K562 (cell line): ENCODE results near the gene EIF5. TPM values are rescaled to one million over a fixed set of nuclear protein-coding genes. Genes with fewer than 3 reads are reported as not detected.

Experiments used
- ARID1B ChIP-seq: fragments of 450-650 bp; IDR thresholded peaks from 2 replicates; pipeline ENCODE4 v1.6.1; 2016; ENCODE audit warnings: antibody characterized with exemption, mild to moderate bottlenecking, inconsistent platforms
- ATF7 ChIP-seq: fragments of 450-650 bp; IDR thresholded peaks from 2 replicates; pipeline ENCODE4 v1.7.1; 2014; ENCODE audit warnings: mild to moderate bottlenecking, moderate library complexity
- CTBP1 ChIP-seq: fragments of 450-650 bp; IDR thresholded peaks from 2 replicates; pipeline ENCODE4 v1.6.1; 2016; ENCODE audit warnings: borderline replicate concordance
- FOXK1 ChIP-seq: sonication (generic); formaldehyde crosslinking; IDR thresholded peaks from 2 replicates; pipeline ENCODE4 v1.8.0; 2022; ENCODE audit warnings: missing genetic modification reagents, mild to moderate bottlenecking, borderline replicate concordance
- GABPB2 ChIP-seq: fragments of 250-450 bp; sonication (Bioruptor Pico); conservative IDR thresholded peaks from 2 replicates; pipeline ENCODE4 v1.5.1; 2021; ENCODE audit warnings: mild to moderate bottlenecking
- LARP7 ChIP-seq: fragments of 450-650 bp; IDR thresholded peaks from 2 replicates; pipeline ENCODE4 v1.6.1; 2016
- MEF2D ChIP-seq: conservative IDR thresholded peaks from 2 replicates; pipeline ENCODE4 v1.6.1; 2016; ENCODE audit warnings: low read depth, missing genetic modification characterization, missing compliant biosample characterization
- MTA3 ChIP-seq: fragments of 450-650 bp; formaldehyde crosslinking; IDR thresholded peaks from 2 replicates; pipeline ENCODE4 v1.6.1; 2017; ENCODE audit warnings: mild to moderate bottlenecking, borderline replicate concordance
- NELFE ChIP-seq: IDR thresholded peaks from 2 replicates; pipeline ENCODE4 v1.6.1; 2011; ENCODE audit warnings: mild to moderate bottlenecking; ENCODE audit not compliant: insufficient read depth, insufficient read length
- NFE2L1 ChIP-seq: fragments of 450-650 bp; IDR thresholded peaks from 2 replicates; pipeline ENCODE4 v1.6.1; 2016; ENCODE audit warnings: missing genetic modification characterization, low read depth, mild to moderate bottlenecking, missing compliant biosample characterization, moderate library complexity, borderline replicate concordance
- POLR3G ChIP-seq: IDR thresholded peaks from 2 replicates; pipeline ENCODE4 v1.6.1; 2011; ENCODE audit not compliant: insufficient read length, insufficient replicate concordance; ENCODE audit errors: extremely low read depth
- PURB ChIP-seq: sonication (generic); formaldehyde crosslinking; IDR thresholded peaks from 2 replicates; pipeline ENCODE4 v1.9.0; 2021; ENCODE audit warnings: low read depth, mild to moderate bottlenecking, missing genetic modification reagents
- RFX7 ChIP-seq: fragments of 250-450 bp; sonication (Bioruptor Pico); IDR thresholded peaks from 2 replicates; pipeline ENCODE4 v1.5.1; 2021; ENCODE audit warnings: mild to moderate bottlenecking
- SOX6 ChIP-seq: fragments of 450-650 bp; IDR thresholded peaks from 2 replicates; pipeline ENCODE4 v1.6.1; 2014; ENCODE audit warnings: mild to moderate bottlenecking
- XRCC3 ChIP-seq: fragments of 450-650 bp; IDR thresholded peaks from 2 replicates; pipeline ENCODE4 v1.6.1; 2017; ENCODE audit warnings: mild to moderate bottlenecking, moderate library complexity
- YY1 ChIP-seq, 3 experiments: IDR thresholded peaks; 2 replicates each; pipeline ENCODE4 v1.6.1; 2011; ENCODE audit warnings: low read length in 2 of 3, mild to moderate bottlenecking in 2 of 3, moderate library complexity in 2 of 3, borderline replicate concordance in 1 of 3, control low read depth in 1 of 3, low read depth in 1 of 3; ENCODE audit not compliant: insufficient read depth in 3 of 3, insufficient replicate concordance in 2 of 3, control insufficient read depth in 1 of 3, insufficient read length in 1 of 3; ENCODE audit errors: extremely low read depth in 1 of 3
- ZBED1 ChIP-seq: IDR thresholded peaks from 2 replicates; pipeline ENCODE4 v1.6.1; 2014
- ZBTB1 ChIP-seq: sonication (generic); formaldehyde crosslinking; IDR thresholded peaks from 2 replicates; pipeline ENCODE4 v1.8.1; 2023; ENCODE audit warnings: missing genetic modification reagents, low read depth, mild to moderate bottlenecking, borderline replicate concordance
- ZBTB49 ChIP-seq: sonication (generic); formaldehyde crosslinking; IDR thresholded peaks from 2 replicates; pipeline ENCODE4 v1.8.0; 2022; ENCODE audit warnings: missing genetic modification reagents, mild to moderate bottlenecking, borderline replicate concordance
- ZEB2 ChIP-seq: fragments of 450-650 bp; IDR thresholded peaks from 2 replicates; pipeline ENCODE4 v1.6.1; 2016
- ZKSCAN1 ChIP-seq: fragments of 150-350 bp; IDR thresholded peaks from 2 replicates; pipeline ENCODE4 v1.6.1; 2016; ENCODE audit warnings: low read depth, low read length
- ZNF24 ChIP-seq: fragments of 450-650 bp; IDR thresholded peaks from 2 replicates; pipeline ENCODE4 v1.6.1; 2016
- ZNF277 ChIP-seq: fragments of 250-450 bp; sonication (Bioruptor Pico); IDR thresholded peaks from 2 replicates; pipeline ENCODE4 v1.8.0; 2022; ENCODE audit warnings: inconsistent platforms, mild to moderate bottlenecking, moderate library complexity, borderline replicate concordance
- ZNF431 ChIP-seq: sonication (generic); formaldehyde crosslinking; IDR thresholded peaks from 2 replicates; pipeline ENCODE4 v1.8.0; 2022; ENCODE audit warnings: mild to moderate bottlenecking, missing genetic modification reagents
- ZNF696 ChIP-seq: fragments of 250-450 bp; sonication (Bioruptor Pico); conservative IDR thresholded peaks from 2 replicates; pipeline ENCODE4 v1.4.0; 2020; ENCODE audit warnings: mild to moderate bottlenecking, moderate library complexity
- polyA plus RNA-seq, 8 experiments: library from polyadenylated mRNA; depleted of rRNA in 4 of 8; stranded (reverse) in 5 of 8; unstranded in 3 of 8; fragments of >200 nt; fragmentation: Nextera tagmentation in 2 of 8; fragmentation: Illumina TruSeq in 1 of 8; extraction: Ambion mirVana in 2 of 8; extraction: Trizol in 1 of 8; gene quantifications; 2 replicates each; pipeline versions ENCODE4 v1.2.1 to v1.2.3, GENCODE V29; 2011 to 2014; ENCODE audit warnings: inconsistent platforms in 1 of 8, missing spikeins in 1 of 8
- total RNA-seq, 7 experiments: library from RNA; depleted of rRNA in 6 of 7; stranded (reverse); fragments of >200 nt in 6 of 7; fragmentation: Illumina TruSeq in 2 of 7; extraction: Trizol in 2 of 7; gene quantifications; 2 replicates each; pipeline versions ENCODE4 v1.2.1 to v1.2.3, GENCODE V29; 2011 to 2021; ENCODE audit warnings: low replicate concordance in 1 of 7
- TF ChIP-seq, protein P1 (sequence below): fragments of 450-650 bp; IDR thresholded peaks from 2 replicates; pipeline ENCODE4 v1.6.1; 2016; ENCODE audit warnings: borderline replicate concordance

The EIF5 gene
- total and polyA plus RNA-seq, 9 of the 15 experiments (the other 6 are each of a cell fraction or from before 2014, with no cell fraction given) = 92.7 to 442 (median 190) TPM

DNA sequence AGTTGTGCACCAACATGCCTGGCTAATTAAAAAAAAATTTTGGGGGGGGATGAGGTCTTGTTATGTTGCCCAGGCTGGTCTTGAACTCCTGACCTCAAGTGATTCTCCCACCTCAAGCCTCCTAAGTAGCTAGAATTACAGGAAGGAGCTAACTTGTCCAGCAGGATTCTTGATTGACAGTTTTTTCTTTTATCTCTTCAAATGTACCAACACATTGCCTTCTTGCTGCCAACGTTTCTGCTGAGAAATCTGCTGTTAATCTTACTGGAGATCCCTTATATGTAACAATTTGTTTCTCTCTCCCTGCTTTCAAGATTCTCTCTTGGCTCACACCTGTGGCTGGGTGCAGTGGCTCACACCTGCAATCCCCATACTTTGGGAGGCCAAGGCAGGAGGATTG lies 28.7 kb downstream of the EIF5 start (continued):
- TF ChIP-seq PURB (CRISPR knock-in tag) (no peak), ATF7 (0 out of 2 replicates have a peak, but pooled peaks have one; percentile 37), NELFE (no peak), FOXK1 (no peak), SOX6 (peak; percentile 35; the same call in 1 of the 2 replicates), ARID1B (0 out of 2 replicates have a peak, but pooled peaks have one; percentile 13), RFX7 (CRISPR knock-in tag) (no peak), LARP7 (0 out of 2 replicates have a peak, but pooled peaks have one; percentile 13), XRCC3 (peak; percentile 90; the same call in 1 of the 2 replicates), GABPB2 (CRISPR knock-in tag) (no peak), ZKSCAN1 (no peak), ZBTB49 (CRISPR knock-in tag) (no peak), ZNF696 (CRISPR knock-in tag) (no peak), ZNF24 (no peak), POLR3G (no peak), ZBED1 (no peak), NFE2L1 (tag) (no peak), YY1 (IDR thresholded peaks at IDR 0.05; ENCODE audit: borderline replicate concordance in 1 of 3, control insufficient read depth in 1 of 3, extremely low read depth in 1 of 3, insufficient read depth in 3 of 3, insufficient read length in 1 of 3, insufficient replicate concordance in 2 of 3, low read depth in 1 of 3, low read length in 2 of 3) (no peak), ZBTB1 (CRISPR knock-in tag) (no peak), MTA3 (peak; percentile 45; the same call in 1 of the 2 replicates), MEF2D (tag) (no peak), ZNF277 (CRISPR knock-in tag) (no peak), ZEB2 (peak; percentile 61; the same call in 1 of the 2 replicates), ZNF431 (no peak), CTBP1 (no peak)
- TF ChIP-seq, protein P1, sequence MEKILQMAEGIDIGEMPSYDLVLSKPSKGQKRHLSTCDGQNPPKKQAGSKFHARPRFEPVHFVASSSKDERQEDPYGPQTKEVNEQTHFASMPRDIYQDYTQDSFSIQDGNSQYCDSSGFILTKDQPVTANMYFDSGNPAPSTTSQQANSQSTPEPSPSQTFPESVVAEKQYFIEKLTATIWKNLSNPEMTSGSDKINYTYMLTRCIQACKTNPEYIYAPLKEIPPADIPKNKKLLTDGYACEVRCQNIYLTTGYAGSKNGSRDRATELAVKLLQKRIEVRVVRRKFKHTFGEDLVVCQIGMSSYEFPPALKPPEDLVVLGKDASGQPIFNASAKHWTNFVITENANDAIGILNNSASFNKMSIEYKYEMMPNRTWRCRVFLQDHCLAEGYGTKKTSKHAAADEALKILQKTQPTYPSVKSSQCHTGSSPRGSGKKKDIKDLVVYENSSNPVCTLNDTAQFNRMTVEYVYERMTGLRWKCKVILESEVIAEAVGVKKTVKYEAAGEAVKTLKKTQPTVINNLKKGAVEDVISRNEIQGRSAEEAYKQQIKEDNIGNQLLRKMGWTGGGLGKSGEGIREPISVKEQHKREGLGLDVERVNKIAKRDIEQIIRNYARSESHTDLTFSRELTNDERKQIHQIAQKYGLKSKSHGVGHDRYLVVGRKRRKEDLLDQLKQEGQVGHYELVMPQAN = no peak
